Astrocyte (in vitro differentiated cells and primary cell): ENCODE measurements around the gene MAP3K10. TPM values are rescaled to one million over a fixed set of nuclear protein-coding genes. Genes with fewer than 3 reads are reported as not detected.
A peak's percentile ranks its signal among the peaks of the same experiment; 100 is the strongest.

Experiments used
- DNase-seq: peaks from one replicate; pipeline ENCODE4 v3.0.0-alpha.2; 2010; ENCODE audit warnings: low read depth
- FAIRE-seq: peaks from 2 replicates; lab custom pipeline; 2011; peaks lifted over from hg19 to GRCh38; lab: Jason Lieb, UNC
- H2AFZ ChIP-seq: 2 replicates; pipeline ENCODE4 v1.6.0; 2012; ENCODE audit warnings: low read depth, low read length, inconsistent platforms
- H3K27ac ChIP-seq: 2 replicates; pipeline ENCODE4 v1.5.1; 2011; ENCODE audit warnings: low read depth, low read length, inconsistent platforms
- H3K27me3 ChIP-seq: 2 replicates; pipeline ENCODE4 v1.6.0; 2011; ENCODE audit warnings: low read length, inconsistent platforms; ENCODE audit not compliant: insufficient read depth
- H3K36me3 ChIP-seq: 2 replicates; pipeline ENCODE4 v1.5.1; 2011; ENCODE audit warnings: low read length, inconsistent platforms; ENCODE audit not compliant: insufficient read depth
- H3K4me1 ChIP-seq: 2 replicates; pipeline ENCODE4 v1.5.1; 2011; ENCODE audit warnings: low read length, inconsistent platforms; ENCODE audit not compliant: insufficient read depth
- H3K4me2 ChIP-seq: 2 replicates; pipeline ENCODE4 v1.6.0; 2012; ENCODE audit warnings: low read length, inconsistent platforms
- H3K4me3 ChIP-seq: 2 replicates; pipeline ENCODE4 v1.5.1; 2011; ENCODE audit warnings: low read depth, mild to moderate bottlenecking, low read length, inconsistent platforms; ENCODE audit not compliant: insufficient read depth
- H3K79me2 ChIP-seq: 2 replicates; pipeline ENCODE4 v1.6.0; 2012; ENCODE audit warnings: mild to moderate bottlenecking, low read length, inconsistent platforms; ENCODE audit not compliant: insufficient read depth
- H3K9ac ChIP-seq: 2 replicates; pipeline ENCODE4 v1.6.0; 2012; ENCODE audit warnings: mild to moderate bottlenecking, low read length, inconsistent platforms
- H3K9me3 ChIP-seq: 2 replicates; pipeline ENCODE4 v1.5.1; 2012; ENCODE audit warnings: low read depth, mild to moderate bottlenecking, low read length, inconsistent platforms; ENCODE audit not compliant: insufficient read depth
- H4K20me1 ChIP-seq: 2 replicates; pipeline ENCODE4 v1.6.0; 2012; ENCODE audit warnings: low read length, inconsistent platforms; ENCODE audit not compliant: insufficient read depth
- H3K27ac Mint-ChIP-seq: one replicate; pipeline ENCODE4 v1.8.0; 2021; ENCODE audit warnings: mild to moderate bottlenecking, mixed read lengths; ENCODE audit not compliant: unreplicated experiment
- H3K27me3 Mint-ChIP-seq: one replicate; pipeline ENCODE4 v1.8.0; 2021; ENCODE audit warnings: low read depth, mixed read lengths; ENCODE audit not compliant: unreplicated experiment
- H3K36me3 Mint-ChIP-seq: one replicate; pipeline ENCODE4 v1.8.0; 2021; ENCODE audit warnings: low read depth, mixed read lengths; ENCODE audit not compliant: unreplicated experiment
- H3K4me1 Mint-ChIP-seq: one replicate; pipeline ENCODE4 v1.8.0; 2021; ENCODE audit warnings: low read depth, mixed read lengths; ENCODE audit not compliant: unreplicated experiment
- H3K4me3 Mint-ChIP-seq: one replicate; pipeline ENCODE4 v1.8.0; 2021; ENCODE audit warnings: mild to moderate bottlenecking, moderate library complexity, mixed read lengths; ENCODE audit not compliant: unreplicated experiment
- H3K9me3 Mint-ChIP-seq: one replicate; pipeline ENCODE4 v1.8.0; 2021; ENCODE audit warnings: mild to moderate bottlenecking, mixed read lengths; ENCODE audit not compliant: unreplicated experiment
- EZH2 ChIP-seq: IDR thresholded peaks from 2 replicates; pipeline ENCODE4 v1.6.1; 2012; ENCODE audit warnings: mild to moderate bottlenecking, low read length, inconsistent platforms; ENCODE audit not compliant: insufficient read depth
- total RNA-seq: library from RNA; stranded (reverse); gene quantifications from 2 replicates; pipeline ENCODE4 v1.2.1, GENCODE V29; 2021
- TF ChIP-seq, protein P1 (sequence below): IDR thresholded peaks from 2 replicates; pipeline ENCODE4 v1.5.1; 2011; ENCODE audit warnings: low read depth, mild to moderate bottlenecking, inconsistent platforms, low read length, moderate library complexity; ENCODE audit not compliant: insufficient read depth

MAP3K10 gene
- total RNA-seq, 1 donor from 2014 or later, result 17.2 TPM

DNA sequence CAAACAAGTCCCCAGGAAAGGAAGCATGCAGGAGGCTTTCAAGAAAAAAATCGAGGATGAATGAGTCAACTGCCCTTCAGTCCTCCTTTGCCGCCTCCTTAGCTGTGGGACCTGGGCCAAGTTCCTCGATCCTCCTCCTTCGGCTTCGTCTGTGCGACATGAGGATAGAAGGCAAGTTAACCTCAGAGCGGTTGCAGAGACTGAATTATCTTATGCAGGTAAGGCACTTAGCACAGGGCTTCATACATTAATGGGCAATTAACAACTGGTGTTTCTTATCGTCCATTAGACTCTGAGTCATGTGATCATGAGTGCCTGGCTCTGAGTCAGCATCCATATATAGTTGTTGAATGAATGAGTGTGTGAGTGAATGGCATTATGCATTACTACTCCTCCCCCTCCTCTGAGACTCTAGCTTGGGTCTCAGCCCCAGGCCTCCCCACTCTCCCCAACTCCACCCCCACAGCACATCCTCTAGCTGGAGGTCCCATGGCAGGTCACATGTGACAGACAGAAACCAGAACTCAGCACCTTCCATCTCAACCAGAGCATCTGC, 28.6 kb downstream of the MAP3K10 start:
- H3K9ac ChIP-seq, result peak overlapping the region; percentile 5
- no peak for TF ChIP-seq EZH2
- TF ChIP-seq, protein P1, sequence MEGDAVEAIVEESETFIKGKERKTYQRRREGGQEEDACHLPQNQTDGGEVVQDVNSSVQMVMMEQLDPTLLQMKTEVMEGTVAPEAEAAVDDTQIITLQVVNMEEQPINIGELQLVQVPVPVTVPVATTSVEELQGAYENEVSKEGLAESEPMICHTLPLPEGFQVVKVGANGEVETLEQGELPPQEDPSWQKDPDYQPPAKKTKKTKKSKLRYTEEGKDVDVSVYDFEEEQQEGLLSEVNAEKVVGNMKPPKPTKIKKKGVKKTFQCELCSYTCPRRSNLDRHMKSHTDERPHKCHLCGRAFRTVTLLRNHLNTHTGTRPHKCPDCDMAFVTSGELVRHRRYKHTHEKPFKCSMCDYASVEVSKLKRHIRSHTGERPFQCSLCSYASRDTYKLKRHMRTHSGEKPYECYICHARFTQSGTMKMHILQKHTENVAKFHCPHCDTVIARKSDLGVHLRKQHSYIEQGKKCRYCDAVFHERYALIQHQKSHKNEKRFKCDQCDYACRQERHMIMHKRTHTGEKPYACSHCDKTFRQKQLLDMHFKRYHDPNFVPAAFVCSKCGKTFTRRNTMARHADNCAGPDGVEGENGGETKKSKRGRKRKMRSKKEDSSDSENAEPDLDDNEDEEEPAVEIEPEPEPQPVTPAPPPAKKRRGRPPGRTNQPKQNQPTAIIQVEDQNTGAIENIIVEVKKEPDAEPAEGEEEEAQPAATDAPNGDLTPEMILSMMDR, result no peak
- DNase-seq (peak; percentile 71), FAIRE-seq (peak; percentile 69)
- H3K79me2 ChIP-seq, result no peaks in the 10 kb centered on the region
- Mint-ChIP-seq H3K4me3 (peak overlapping the region; percentile 42), H3K4me1 (peaks cover 12% of the 10 kb centered on the region), H3K27me3 (peaks cover 20% of the 10 kb centered on the region), H3K36me3 (peaks cover 5% of the 10 kb centered on the region), H3K9me3 (peaks cover 3% of the 10 kb centered on the region), H3K27ac (peak overlapping the region; percentile 58)
- peaks cover 12% of the 10 kb centered on the region for H3K4me1 ChIP-seq
- H2AFZ ChIP-seq, result peak overlapping the region; percentile 64
- peak overlapping the region; percentile 78 for H3K4me2 ChIP-seq
- H4K20me1 ChIP-seq, result peaks cover 5% of the 10 kb centered on the region
- peaks cover 18% of the 10 kb centered on the region for H3K27me3 ChIP-seq
- H3K9me3 ChIP-seq, result no peaks in the 10 kb centered on the region
- peak overlapping the region; percentile 42 for H3K27ac ChIP-seq
- no peaks in the 10 kb centered on the region for H3K36me3 ChIP-seq
- peak overlapping the region; percentile 13 for H3K4me3 ChIP-seq

DNA sequence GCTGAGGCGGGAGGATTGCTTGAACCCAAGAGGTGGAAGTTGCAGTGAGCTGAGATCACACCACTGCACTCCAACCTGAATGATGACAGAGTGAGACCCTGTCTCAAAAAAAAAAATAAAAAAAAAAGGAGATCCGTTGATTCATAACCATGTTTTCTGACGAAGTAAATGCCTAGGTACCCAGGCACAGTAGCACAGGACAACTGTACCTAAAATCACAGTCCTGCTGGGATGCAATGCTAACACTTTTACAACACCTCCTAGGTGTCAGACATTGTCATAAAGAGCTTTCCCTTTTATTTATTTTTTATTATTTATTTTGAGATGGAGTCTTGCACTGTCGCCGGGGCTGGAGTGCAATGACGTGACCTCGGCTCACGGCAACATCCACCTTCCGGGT, 29.4 kb downstream of the MAP3K10 start:
- H3K36me3 Mint-ChIP-seq, result peaks cover 5% of the 10 kb centered on the region
- Histone ChIP-seq H3K27me3 (peaks cover 18% of the 10 kb centered on the region), H3K9ac (no peak overlapping the region), H3K4me2 (no peak overlapping the region), H3K79me2 (no peaks in the 10 kb centered on the region), H3K9me3 (no peaks in the 10 kb centered on the region), H3K36me3 (no peaks in the 10 kb centered on the region), H4K20me1 (peaks cover 5% of the 10 kb centered on the region), H2AFZ (no peak overlapping the region), H3K4me1 (peaks cover 15% of the 10 kb centered on the region), H3K27ac (no peak overlapping the region), H3K4me3 (no peak overlapping the region)
- peaks cover 26% of the 10 kb centered on the region for H3K27me3 Mint-ChIP-seq
- H3K4me3 Mint-ChIP-seq, result no peak overlapping the region
- no peak for TF ChIP-seq EZH2
- TF ChIP-seq, protein P1, result no peak
- no peak for FAIRE-seq
- H3K4me1 Mint-ChIP-seq, result peaks cover 12% of the 10 kb centered on the region
- peaks cover 3% of the 10 kb centered on the region for H3K9me3 Mint-ChIP-seq
- DNase-seq, result no peak
- no peak overlapping the region for H3K27ac Mint-ChIP-seq

DNA sequence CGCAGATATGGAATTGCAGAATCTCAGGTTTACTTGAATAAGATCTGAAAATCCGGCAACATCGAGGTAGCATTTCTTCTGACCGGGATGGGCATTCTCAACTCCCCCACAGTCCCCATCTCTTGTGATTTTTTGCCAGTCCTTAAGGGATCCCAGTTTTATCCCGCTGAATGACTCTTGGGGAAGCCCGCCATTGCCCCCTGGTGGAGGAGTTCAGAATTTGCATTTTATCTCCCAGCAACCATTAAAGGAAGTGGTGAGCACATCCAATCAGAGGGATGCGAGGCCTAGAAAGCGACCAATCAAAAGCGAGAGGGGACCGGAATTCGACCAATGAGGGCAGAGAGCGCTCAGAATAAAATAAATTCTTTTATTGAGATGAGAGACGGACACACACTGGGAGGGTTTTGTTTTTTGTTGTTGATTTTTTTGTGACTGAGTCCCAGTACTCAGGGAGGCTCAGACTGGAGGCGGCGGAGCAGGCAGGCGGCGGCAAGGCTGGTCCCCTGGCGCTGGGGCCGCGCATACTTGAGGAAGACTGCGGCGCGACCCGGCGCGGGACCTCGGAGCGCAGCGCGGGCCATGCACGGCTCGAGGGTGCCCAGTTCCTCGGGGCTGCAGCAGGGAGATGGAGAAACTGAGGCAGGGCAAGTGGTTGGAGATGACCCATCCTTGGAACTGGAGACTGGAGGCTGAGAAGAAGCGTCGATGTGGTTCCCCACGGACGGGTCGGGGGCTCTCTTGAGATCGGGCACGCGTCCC, 30.8 kb downstream of the MAP3K10 start:
- H3K36me3 ChIP-seq, result no peaks in the 10 kb centered on the region
- H3K4me1 Mint-ChIP-seq, result peaks cover 10% of the 10 kb centered on the region
- H3K9me3 Mint-ChIP-seq, result peaks cover 3% of the 10 kb centered on the region
- H3K27me3 Mint-ChIP-seq, result peaks cover 19% of the 10 kb centered on the region
- FAIRE-seq (peak; percentile 78), DNase-seq (peak; percentile 76)
- H3K36me3 Mint-ChIP-seq, result no peaks in the 10 kb centered on the region
- no peak overlapping the region for H3K4me2 ChIP-seq
- no peak overlapping the region for H3K4me3 ChIP-seq
- H3K27ac ChIP-seq, result no peak overlapping the region
- H3K79me2 ChIP-seq, result no peaks in the 10 kb centered on the region
- H3K4me3 Mint-ChIP-seq, result no peak overlapping the region
- TF ChIP-seq, protein P1, result peak; percentile 94
- TF ChIP-seq EZH2, result no peak
- no peak overlapping the region for H3K27ac Mint-ChIP-seq
- H3K27me3 ChIP-seq, result peaks cover 7% of the 10 kb centered on the region
- H2AFZ ChIP-seq, result peak overlapping the region; percentile 26
- H4K20me1 ChIP-seq, result no peaks in the 10 kb centered on the region
- peaks cover 23% of the 10 kb centered on the region for H3K4me1 ChIP-seq
- H3K9me3 ChIP-seq, result no peaks in the 10 kb centered on the region
- no peak overlapping the region for H3K9ac ChIP-seq
